ENCODE measurements around the gene FSTL4.

DNA sequence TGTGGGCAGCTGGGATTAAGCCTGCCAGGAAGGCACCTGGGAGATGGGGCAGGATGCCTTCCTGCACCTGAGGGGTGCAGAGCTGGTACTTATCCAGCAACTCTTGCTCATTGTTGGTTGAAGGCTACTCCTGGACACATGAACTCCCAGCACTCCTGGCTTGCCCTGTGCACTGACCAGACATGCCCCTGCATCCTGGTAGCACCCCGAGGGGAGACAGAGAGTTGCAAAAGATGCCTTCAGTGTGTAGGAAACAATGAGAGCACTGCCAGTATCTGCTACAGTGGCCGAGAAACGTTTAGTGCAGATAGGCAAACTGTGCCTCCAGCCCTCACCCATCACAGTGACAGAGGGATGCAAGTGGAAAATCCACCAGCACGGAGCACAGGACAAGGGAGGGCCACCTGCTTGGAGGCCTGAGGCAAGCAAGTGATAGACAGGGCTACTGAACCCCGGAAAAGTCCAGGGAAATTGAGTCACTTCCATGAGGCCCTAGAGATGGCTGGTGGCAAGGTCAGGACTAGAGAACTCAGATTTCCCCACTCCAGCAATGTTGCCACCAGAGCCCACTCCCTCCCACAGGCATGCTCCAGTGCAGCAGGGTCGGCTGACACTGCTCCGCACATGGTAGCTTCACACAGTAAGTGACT lies 171.1 kb downstream of the FSTL4 start:
- TF ChIP-seq, protein P1, sequence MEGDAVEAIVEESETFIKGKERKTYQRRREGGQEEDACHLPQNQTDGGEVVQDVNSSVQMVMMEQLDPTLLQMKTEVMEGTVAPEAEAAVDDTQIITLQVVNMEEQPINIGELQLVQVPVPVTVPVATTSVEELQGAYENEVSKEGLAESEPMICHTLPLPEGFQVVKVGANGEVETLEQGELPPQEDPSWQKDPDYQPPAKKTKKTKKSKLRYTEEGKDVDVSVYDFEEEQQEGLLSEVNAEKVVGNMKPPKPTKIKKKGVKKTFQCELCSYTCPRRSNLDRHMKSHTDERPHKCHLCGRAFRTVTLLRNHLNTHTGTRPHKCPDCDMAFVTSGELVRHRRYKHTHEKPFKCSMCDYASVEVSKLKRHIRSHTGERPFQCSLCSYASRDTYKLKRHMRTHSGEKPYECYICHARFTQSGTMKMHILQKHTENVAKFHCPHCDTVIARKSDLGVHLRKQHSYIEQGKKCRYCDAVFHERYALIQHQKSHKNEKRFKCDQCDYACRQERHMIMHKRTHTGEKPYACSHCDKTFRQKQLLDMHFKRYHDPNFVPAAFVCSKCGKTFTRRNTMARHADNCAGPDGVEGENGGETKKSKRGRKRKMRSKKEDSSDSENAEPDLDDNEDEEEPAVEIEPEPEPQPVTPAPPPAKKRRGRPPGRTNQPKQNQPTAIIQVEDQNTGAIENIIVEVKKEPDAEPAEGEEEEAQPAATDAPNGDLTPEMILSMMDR (IDR thresholded peaks at IDR 0.05) = no peak
- TF ChIP-seq ZFX (IDR thresholded peaks at IDR 0.05; ENCODE audit: borderline replicate concordance) = no peak
